ENCODE data around the gene CLEC1A.
"Not testable (repeated sequence)": the region's sequence is repeated elsewhere in the genome, so short reads cannot be mapped to it uniquely, and the experiment has no call there.

CLEC1A gene

GRCh38 chr12:10048526-10048925 lies 50.3 kb downstream of the CLEC1A start:
- no peak for DNase-seq (ENCODE audit: low read depth)

- no peak for DNase-seq (ENCODE audit: low read depth)
Measured at GRCh38 chr12:10042167-10042566, 56.6 kb downstream of the CLEC1A start.

DNA sequence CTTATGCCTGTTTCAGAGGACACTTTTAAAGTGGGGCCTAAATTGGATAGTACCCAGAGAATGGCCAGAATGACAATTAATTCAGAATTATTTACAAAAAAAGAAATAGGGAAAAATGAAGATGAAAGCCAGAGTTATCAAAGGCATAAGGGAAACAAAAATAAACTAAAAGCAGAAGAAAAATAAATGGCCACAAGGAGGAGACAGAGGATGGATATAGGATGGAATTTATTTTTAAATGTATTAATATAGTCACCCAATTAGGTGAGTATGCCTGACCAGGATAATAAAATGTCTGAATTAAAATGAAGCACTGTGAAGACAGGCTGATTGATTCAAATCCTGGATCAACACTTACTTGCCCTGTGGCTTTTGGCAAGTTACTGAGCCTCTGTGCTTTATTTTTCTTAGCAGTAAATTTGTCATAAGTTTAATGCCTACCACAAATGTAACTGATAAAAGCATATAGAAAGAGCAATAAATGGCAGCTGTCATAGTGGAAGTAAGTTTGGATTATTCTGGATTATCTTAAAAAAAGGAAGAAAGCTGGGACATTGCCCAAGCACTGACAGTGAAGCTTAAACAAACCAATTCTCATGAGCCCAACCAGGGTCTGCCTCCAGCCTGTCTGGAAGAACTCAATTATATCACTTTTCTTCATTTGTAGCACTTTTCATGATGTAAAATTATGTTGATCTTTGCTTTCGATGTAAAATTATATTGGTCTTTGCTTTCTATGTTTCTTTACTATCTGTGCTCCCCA lies 64.8 kb downstream of the CLEC1A start:
- DNase-seq (ENCODE audit: low read depth): peak; percentile 52

- DNase-seq (ENCODE audit: low read depth): peak; percentile 96
Measured at GRCh38 chr12:10031771-10032175, 67.0 kb downstream of the CLEC1A start.

- peak; percentile 88 for DNase-seq (ENCODE audit: low read depth)
Measured at GRCh38 chr12:10031321-10031720, 67.5 kb downstream of the CLEC1A start.

DNA sequence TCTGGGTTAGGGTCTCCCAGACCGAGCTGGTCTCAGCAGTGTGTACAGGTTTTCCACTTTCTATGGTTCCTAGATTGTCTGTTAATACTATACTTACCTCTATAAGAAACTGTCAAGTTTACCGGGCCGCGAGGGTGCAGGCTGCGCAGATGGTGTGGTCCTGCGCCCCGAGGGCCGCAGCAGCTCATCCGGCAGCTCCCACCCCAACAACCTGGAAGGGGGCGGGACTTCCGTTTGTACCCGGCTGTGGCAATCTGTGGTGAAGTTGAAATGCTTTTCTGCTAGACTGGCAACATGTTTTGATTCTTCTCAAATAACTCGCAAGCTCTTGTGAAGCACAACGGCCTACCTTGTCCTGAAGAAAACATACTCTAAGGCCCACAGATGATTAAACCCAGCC lies 68.3 kb downstream of the CLEC1A start, which contains the start of gene CLEC9A:
TSS of gene CLEC9A (plus strand) at position 237 of the 400 bp plus-strand sequence. CDS start 22,006 bp downstream, outside the sequence.
- DNase-seq (ENCODE audit: low read depth): no peak

- peak; percentile 67 for DNase-seq (ENCODE audit: low read depth)
Measured at GRCh38 chr12:10027721-10028120, 71.1 kb downstream of the CLEC1A start.

DNA sequence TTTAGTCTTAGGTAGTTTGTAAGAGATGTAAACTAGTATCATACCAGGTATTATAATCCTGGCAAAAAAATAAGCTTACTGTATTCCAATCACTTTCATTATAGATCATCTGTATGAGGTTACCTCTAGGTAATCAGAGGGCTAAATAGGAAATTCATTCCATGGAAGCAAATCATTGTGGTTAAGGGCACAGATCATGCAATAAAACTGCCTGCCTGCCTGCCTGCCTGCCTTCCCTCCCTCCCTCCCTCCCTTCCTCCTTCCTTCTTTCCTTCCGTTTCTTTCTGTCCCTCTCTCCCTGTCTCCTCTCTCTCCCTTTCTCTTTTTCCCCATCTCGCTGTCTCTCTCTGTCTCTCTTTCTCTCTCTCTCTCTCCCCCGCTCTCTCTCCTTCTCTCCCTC lies 71.5 kb downstream of the CLEC1A start:
- peak; percentile 78 for DNase-seq (ENCODE audit: low read depth)

DNA sequence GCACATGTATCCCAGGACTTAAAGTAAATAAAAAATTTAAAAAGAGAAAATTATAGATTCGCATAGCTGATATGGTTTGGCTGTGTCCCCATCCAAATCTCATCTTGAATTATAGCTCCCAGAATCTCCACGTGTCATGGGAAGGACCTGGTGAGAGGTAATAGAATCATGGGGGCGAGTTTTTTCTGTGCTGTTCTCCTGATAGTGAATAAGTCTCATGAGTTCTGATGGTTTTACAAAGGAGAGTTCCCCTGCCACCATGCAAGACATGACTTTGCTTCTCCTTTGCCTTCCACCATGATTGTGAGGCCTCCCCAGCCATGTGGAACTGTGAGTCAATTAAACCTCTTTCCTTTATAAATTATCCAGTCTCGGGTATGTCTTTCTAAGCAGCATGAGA lies 72.1 kb downstream of the CLEC1A start:
- not testable (repeated sequence) for DNase-seq (ENCODE audit: low read depth)

DNA sequence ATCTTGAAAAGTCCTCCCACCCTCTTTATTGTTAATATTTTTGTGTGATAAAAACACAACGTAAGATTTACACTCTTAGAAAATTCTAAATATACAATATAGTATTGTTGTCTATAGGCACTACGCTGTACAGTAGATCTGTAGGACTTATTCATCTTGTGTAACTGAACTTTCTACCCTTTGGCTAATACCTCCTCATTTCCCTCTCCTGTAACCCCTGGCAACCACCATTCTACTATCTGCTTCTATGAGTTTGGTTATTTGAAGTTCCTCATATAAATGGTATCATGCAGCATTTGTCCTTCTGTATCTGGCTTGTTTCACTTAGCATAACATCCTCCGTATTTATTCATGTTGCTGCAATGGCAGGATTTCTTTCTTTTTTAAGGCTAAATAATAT lies 73.5 kb downstream of the CLEC1A start:
- no peak for DNase-seq (ENCODE audit: low read depth)

DNA sequence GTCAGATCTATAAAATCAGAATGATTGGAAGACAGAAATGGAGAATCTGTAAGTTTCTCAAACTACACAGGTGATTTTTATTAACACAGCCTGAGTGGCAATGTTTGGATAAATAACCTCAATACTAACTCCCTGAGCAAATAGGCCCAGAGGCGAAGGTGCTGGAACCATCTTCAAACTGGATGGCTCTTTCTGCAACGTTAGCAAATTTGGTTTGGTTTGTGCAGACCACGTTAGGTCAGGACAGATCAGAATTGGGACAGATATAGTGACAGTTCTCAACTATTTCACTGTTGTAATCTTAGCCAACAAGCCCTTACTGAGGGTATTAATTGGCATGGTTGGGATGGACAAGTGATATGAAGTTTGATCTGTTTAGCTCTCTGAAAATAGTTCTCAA lies 77.4 kb downstream of the CLEC1A start:
- no peak for DNase-seq (ENCODE audit: low read depth)

All from ELR (cell line).